ENCODE measurements around the gene TLE2.
"Not testable (repeated sequence)": the region's sequence is repeated elsewhere in the genome, so short reads cannot be mapped to it uniquely, and the experiment has no call there.

TLE2 gene

DNA sequence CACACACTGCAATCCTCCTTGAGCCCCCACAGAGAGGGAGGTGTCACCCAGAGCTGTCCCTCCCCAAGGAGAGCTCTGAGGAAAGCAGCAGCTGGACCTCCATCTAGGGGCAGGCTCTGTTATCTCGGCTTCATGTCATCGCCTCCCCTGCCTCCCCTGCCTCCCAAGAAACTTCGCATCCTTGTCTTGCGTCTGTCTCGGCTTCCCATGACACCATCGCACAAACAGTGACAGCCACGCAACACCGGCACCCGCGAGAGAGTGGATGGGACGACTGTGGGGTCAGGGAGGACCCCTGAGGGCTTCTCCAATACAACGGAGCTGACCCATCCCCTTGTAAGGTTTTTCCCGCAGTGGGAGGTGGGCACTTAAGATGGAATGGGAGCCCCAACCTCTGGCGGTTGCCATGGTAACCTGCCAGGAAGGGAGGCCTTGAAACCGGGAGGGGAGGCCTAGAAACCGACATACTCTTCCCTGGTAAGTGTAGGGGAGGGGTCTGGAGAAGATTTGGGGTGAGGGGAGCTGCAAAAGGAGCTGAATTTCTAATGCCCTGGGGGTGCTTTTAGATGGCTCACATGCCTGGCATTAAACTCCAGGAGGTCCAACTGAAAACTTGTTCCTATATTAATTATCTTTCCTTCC lies 16.3 kb downstream of the TLE2 start:
- no peak for DNase-seq (ENCODE audit: low spot score)

- not testable (repeated sequence) for DNase-seq (ENCODE audit: low spot score)
These were observed 17.0 kb downstream of the TLE2 start for GRCh38 chr19:3012059-3012458.

- DNase-seq (ENCODE audit: low spot score): no peak
These were observed 18.2 kb downstream of the TLE2 start for GRCh38 chr19:3010871-3011270.

DNA sequence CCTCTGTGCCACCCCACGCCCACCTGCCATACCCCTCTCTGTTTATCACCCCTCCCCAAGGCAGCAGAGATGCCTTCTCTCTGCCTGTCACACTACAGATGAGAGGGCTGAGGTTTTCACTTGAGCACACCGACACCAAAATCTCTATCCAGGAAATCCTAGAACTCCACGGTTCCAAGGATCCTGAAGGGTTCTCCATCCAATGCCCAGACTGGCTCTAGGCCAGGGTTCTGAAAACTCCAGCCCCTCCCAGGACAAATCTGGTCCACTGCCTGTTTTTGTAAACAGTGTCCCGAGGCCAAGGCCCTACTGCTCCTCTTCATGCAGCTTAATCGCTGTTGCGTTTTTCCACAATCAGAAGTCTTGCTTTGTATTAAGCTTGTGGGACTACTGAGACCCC lies 20.1 kb downstream of the TLE2 start:
- no peak for DNase-seq (ENCODE audit: low spot score)

DNA sequence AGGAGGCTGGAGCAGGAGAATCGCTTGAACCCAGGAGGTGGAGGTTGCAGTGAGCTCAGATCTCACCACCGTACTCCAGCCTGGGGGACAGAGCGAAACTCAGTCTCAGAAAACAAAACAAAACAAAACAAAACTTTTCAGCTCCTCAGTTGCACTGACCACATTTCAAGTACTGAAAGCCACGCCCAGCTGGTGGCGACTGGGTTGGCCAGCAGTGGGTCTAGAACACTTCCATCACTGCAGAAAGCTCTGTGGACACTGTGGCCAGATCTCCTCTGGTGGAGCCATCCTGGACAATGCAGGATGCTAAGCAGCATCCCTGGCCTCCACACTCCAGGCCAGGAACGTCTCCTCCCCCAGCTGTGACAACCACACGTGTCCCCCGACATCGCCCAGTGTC lies 21.1 kb downstream of the TLE2 start:
- DNase-seq (ENCODE audit: low spot score): no peak

DNA sequence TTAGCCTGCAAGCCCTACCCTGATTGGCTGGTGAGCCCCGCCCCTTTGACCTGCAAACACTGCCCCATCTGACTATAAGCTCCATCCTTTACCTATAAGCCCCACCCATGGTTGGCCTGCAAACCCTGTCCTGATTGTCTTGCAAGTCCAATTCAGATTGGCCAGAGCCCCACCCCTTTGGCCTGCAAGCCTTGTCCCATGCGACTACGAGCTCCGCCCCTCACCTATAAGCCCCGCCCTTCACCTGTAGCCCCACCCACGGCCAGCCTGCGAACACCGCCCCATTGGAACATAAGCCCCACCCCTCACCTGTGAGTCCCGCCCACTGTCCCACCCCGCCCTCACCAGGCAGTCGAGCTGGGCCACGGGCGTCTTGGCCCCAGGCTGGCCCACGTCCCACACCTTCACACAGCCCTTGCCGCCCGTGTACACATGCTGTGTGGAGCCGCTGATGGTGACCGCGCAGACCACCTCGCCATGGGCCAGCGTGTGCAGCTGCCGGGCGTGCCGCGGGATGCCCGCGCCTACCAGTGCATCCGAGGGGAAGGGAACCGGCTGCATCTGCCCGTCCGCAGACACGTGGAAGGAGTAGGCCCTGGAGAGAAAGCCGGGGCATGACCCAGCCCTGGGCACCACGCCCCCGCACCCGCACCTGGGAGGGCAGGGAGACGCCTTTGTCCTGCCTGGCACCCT lies 22.9 kb downstream of the TLE2 start:
- DNase-seq (ENCODE audit: low spot score): no peak

DNA sequence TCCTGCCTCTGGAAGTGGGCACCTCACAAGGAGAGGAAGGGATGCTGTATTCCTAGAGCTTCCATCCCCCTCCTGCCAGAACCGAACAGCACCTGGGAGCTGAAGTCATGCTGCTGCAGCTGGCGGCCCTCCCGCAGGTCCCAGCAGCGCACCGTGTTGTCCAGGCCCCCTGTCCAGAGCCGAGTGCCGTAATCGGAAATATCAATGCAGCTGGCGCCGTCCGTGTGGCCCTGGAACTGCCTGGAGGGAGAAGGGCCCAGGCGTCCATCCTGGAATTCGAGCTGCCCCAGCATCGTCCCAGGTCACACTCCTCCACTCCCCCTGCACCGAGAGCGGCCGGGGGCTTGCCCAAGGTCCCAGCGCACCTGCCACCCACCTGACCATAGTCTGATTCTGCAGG lies 23.7 kb downstream of the TLE2 start:
- DNase-seq (ENCODE audit: low spot score): no peak

GRCh38 chr19:3004522-3004921 lies 24.6 kb downstream of the TLE2 start:
- no peak for DNase-seq (ENCODE audit: low spot score)

DNA sequence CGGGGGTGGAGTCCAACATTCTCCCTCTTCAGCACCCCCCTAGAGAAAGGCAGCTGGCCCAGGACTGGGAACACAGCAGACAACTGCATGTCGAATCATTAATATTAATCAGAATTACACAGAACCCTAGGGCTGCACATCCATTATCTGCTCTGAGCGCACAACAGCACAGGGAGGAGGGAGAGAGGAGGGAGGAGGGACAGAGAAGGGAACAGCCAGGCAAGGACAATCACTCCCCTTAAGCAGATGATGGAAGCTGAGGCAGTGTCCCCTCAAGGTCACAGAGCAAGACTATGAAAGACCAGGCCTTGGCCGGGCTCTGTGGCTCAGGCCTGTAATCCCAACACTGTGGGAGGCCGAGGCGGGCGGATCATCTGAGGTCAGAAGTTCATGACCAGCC lies 26.0 kb downstream of the TLE2 start:
- DNase-seq (ENCODE audit: low spot score): no peak

DNA sequence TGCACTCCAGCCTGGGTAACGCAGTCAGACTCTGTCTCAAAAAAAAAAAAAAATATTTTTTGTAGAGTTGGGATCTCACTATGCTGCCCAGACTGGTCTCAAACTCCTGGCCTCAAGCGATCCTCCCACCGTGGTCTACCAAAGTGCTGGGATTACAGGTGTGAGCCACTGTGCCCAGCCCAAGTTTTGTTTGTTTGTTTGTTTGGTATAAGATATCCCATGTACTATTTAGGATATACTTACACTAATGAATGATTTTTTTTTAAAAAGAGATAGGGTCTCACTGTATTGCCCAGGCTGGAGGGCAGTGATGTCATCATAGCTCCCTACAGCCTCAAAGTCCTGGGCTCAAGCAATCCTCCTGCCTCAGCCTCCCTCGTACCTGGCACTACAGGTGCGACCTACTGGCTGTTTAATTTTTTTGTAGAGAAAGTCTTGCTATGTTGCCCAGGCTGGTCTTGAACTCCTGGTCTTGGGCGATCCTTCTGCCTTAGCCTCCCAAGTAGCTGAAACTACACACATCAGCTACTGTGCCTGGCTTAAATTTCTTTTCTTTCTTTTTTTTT lies 27.8 kb downstream of the TLE2 start:
- DNase-seq (ENCODE audit: low spot score): no peak

DNA sequence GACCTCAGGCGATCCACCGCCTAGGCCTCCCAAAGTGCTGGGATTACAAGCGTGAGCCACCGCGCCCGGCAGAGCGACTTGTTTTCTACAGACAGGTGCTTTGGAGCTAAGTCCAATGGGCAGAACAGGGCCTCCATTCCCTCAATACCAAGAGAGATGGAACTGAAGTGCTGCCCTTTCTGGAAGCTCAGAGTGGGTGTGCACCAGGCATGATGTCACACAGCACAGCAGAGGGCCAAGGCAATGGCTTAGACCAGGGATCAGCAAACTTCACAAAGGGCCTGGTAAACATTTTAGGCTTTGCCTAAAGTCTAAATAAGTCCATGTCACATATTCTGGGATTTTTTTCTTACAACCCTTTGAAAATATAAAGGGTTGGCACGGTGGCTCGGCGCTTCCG lies 30.4 kb downstream of the TLE2 start:
- DNase-seq (ENCODE audit: low spot score): no peak

DNA sequence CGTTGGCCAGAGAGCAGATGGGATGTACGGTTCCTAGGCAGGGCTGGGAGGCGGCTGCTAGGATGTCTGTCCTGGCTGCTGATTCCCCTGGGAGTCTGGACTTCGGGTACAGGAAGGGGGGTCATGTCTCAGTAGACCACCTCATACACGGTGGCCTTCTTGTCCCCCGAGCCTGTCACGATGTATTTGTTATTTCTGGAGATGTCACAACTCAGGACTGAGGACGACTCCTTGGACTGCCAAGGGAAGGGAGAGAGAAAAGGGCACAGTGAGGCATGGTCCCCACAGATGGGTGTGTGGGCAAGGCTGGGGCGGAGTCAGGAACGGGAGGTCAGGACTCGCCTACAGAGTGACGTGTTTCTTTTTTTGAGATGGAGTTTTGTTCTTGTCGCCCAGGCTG lies 31.4 kb downstream of the TLE2 start:
- no peak for DNase-seq (ENCODE audit: low spot score)

- no peak for DNase-seq (ENCODE audit: low spot score)
These were observed 34.4 kb downstream of the TLE2 start for GRCh38 chr19:2994588-2995131.

DNA sequence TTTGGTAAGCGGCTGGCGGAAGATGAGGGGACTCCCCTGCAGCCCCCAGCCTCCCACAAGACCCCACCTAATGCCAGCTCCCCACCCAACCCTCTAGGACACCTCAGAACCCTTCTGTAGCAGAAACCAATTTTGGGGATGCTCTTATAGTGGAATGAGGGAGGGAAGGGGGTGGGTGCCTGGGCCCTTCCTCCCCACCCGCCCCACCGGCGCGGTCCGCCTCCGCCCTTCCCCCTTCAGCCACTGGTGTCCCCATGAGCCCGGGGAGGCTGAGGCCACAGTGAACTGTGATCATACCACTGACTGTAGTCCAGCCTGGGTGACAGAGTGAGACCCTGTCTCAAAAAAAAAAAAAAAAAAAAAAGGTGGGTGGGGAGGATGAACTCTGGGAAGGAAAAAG lies 35.5 kb downstream of the TLE2 start:
- no peak for DNase-seq (ENCODE audit: low spot score)

GRCh38 chr19:2992958-2993357 lies 36.1 kb downstream of the TLE2 start:
- no peak for DNase-seq (ENCODE audit: low spot score)

- DNase-seq (ENCODE audit: low spot score): not testable (repeated sequence)
These were observed 36.7 kb downstream of the TLE2 start for GRCh38 chr19:2992333-2992732.

- DNase-seq (ENCODE audit: low spot score): no peak
These were observed 39.7 kb downstream of the TLE2 start for GRCh38 chr19:2989236-2989946.

GRCh38 chr19:2988568-2988967 lies 40.5 kb downstream of the TLE2 start:
- no peak for DNase-seq (ENCODE audit: low spot score)

DNA sequence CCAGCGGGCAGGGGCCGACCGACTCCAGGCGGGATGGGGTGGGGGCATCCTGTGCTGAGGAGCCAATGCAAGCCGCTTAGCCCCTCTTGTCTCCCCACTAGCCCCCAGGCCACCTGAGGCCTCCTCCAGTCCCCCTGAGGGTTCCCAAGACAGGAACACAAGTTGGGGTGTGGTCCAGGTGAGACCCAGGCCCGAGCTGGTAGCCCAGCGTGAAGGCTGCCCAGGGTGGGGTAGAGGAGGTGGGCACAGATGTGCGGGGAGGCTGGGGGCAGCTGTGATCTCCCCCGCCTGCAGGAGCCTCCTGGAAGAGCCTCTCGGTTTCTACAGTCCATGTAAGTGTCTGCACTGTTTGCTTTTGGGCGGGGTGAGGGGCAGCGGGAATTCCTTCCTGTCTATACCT lies 41.3 kb downstream of the TLE2 start:
- DNase-seq (ENCODE audit: low spot score): no peak

DNA sequence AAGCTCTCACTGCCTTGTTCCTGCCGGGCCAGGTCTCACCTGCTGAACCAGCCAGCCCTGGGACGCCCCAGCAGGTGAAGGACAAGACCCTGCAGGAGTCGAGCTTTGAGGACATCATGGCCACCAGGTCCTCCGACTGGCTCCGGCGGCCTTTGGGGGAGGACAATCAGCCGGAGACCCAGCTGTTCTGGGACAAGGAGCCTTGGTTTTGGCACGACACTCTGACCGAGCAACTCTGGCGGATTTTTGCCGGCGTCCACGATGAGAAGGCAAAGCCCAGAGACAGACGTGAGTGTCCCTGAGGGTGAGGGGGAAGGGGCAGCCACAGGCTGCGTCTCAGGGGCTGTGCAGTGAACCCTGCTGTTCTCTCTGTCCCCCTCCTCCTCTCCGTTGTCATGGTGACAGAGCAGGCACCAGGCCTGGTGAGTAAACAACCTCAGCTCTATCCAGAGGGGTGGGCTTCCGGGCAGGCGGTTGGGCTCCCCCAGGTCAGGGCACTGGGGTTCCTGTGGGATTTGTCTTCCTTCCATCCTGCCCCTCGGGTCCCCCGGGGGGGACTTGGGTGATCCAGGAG lies 42.0 kb downstream of the TLE2 start:
- DNase-seq (ENCODE audit: low spot score): peak; percentile 8

GRCh38 chr19:2984215-2984528 lies 44.9 kb downstream of the TLE2 start:
- DNase-seq (ENCODE audit: low spot score): no peak

GRCh38 chr19:2983351-2984214 lies 45.5 kb downstream of the TLE2 start:
- peak; percentile 58 for DNase-seq (ENCODE audit: low spot score)

All from AG08396 (cell line).